Neural cell (in vitro differentiated cells): Measurements from ENCODE around the gene ZNF616. TPM values are rescaled to one million over a fixed set of nuclear protein-coding genes. Genes with fewer than 3 reads are reported as not detected.
"Not testable (repeated sequence)": the region's sequence is repeated elsewhere in the genome, so short reads cannot be mapped to it uniquely, and the experiment has no call there.

ENCODE experiments used
- H2AFZ ChIP-seq: fragments of 200-600, 300-800 bp; sonication (generic), shearing (Covaris generic); 2 replicates; pipeline ENCODE4 v1.6.0; 2014; ENCODE audit warnings: low read depth, mild to moderate bottlenecking, antibody characterized with exemption, low read length, moderate library complexity
- H3F3A ChIP-seq: fragments of 200-600 bp; shearing (Covaris generic); 2 replicates; pipeline ENCODE4 v1.6.1; 2016; ENCODE audit warnings: mild to moderate bottlenecking, moderate library complexity, mixed read lengths, antibody characterized with exemption, low read length; ENCODE audit not compliant: insufficient read depth, poor library complexity, severe bottlenecking
- H3K27ac ChIP-seq: fragments of 200-600, 300-800 bp; sonication (generic), shearing (Covaris generic); 2 replicates; pipeline ENCODE4 v1.5.1; 2014; ENCODE audit warnings: mild to moderate bottlenecking, low read length, moderate library complexity
- H3K27me3 ChIP-seq: fragments of 300-800, 200-600 bp; sonication (generic), shearing (Covaris generic); 2 replicates; pipeline ENCODE4 v1.6.0; 2014; ENCODE audit warnings: mild to moderate bottlenecking, low read depth, low read length, moderate library complexity; ENCODE audit not compliant: insufficient read depth
- H3K36me3 ChIP-seq: fragments of 300-800, 200-600 bp; sonication (generic), shearing (Covaris generic); 2 replicates; pipeline ENCODE4 v1.5.1; 2014; ENCODE audit warnings: mild to moderate bottlenecking, antibody characterized with exemption, low read length, moderate library complexity; ENCODE audit not compliant: insufficient read depth
- H3K4me2 ChIP-seq: fragments of 300-800, 200-600 bp; sonication (generic), shearing (Covaris generic); 2 replicates; pipeline ENCODE4 v1.6.0; 2014; ENCODE audit warnings: mild to moderate bottlenecking, low read length
- H3K4me3 ChIP-seq: fragments of 300-800, 200-600 bp; sonication (generic), shearing (Covaris generic); 2 replicates; pipeline ENCODE4 v1.5.1; 2014; ENCODE audit warnings: mild to moderate bottlenecking, low read length, moderate library complexity
- H3K79me2 ChIP-seq: fragments of 200-600 bp; shearing (Covaris generic); replicated peaks from 2 replicates; pipeline ENCODE4 v1.6.0; 2014; ENCODE audit warnings: mild to moderate bottlenecking, low read length, moderate library complexity; ENCODE audit not compliant: insufficient read depth
- H3K9ac ChIP-seq: fragments of 300-800, 200-600 bp; sonication (generic), shearing (Covaris generic); 2 replicates; pipeline ENCODE4 v1.6.1; 2016; ENCODE audit warnings: mild to moderate bottlenecking, low read length, mixed read lengths
- H3K9me2 ChIP-seq: fragments of 200-600 bp; shearing (Covaris generic); 2 replicates; pipeline ENCODE4 v1.6.1; 2016; ENCODE audit warnings: mild to moderate bottlenecking, low read length, mixed read lengths; ENCODE audit not compliant: insufficient read depth
- H3K9me3 ChIP-seq: fragments of 200-600, 300-800 bp; sonication (generic), shearing (Covaris generic); 2 replicates; pipeline ENCODE4 v1.6.1; 2016; ENCODE audit warnings: mild to moderate bottlenecking, mixed run types, low read length, moderate library complexity, mixed read lengths
- H4K20me1 ChIP-seq: fragments of 200-600 bp; shearing (Covaris generic); 2 replicates; pipeline ENCODE4 v1.6.1; 2016; ENCODE audit warnings: mild to moderate bottlenecking, mixed run types; ENCODE audit not compliant: insufficient read depth
- EP300 ChIP-seq: fragments of 450-650 bp; conservative IDR thresholded peaks from 2 replicates; pipeline ENCODE4 v1.6.1; 2014; ENCODE audit warnings: antibody characterized with exemption, mild to moderate bottlenecking, moderate library complexity; ENCODE audit not compliant: poor library complexity, severe bottlenecking
- EZH2 ChIP-seq: fragments of 200-600, 300-800 bp; shearing (Covaris generic), sonication (generic); IDR thresholded peaks from 2 replicates; pipeline ENCODE4 v1.6.1; 2014; ENCODE audit warnings: antibody characterized with exemption, low read length, borderline replicate concordance, mild to moderate bottlenecking; ENCODE audit not compliant: insufficient read depth, poor library complexity, severe bottlenecking
- MXI1 ChIP-seq: fragments of 450-650 bp; conservative IDR thresholded peaks from 2 replicates; pipeline ENCODE4 v1.6.1; 2014; ENCODE audit warnings: antibody characterized with exemption, mild to moderate bottlenecking; ENCODE audit not compliant: poor library complexity, severe bottlenecking
- POLR2AphosphoS5 ChIP-seq: IDR thresholded peaks from 2 replicates; pipeline ENCODE4 v1.6.1; 2012
- RAD21 ChIP-seq: fragments of 450-650 bp; conservative IDR thresholded peaks from 2 replicates; pipeline ENCODE4 v1.6.1; 2014; ENCODE audit warnings: antibody characterized with exemption, mild to moderate bottlenecking, moderate library complexity
- SMC3 ChIP-seq: fragments of 450-650 bp; conservative IDR thresholded peaks from 2 replicates; pipeline ENCODE4 v1.6.1; 2014; ENCODE audit warnings: antibody characterized with exemption, mild to moderate bottlenecking, moderate library complexity; ENCODE audit not compliant: poor library complexity
- TAF1 ChIP-seq: IDR thresholded peaks from 2 replicates; pipeline ENCODE4 v1.6.1; 2012; ENCODE audit warnings: low read depth
- polyA plus RNA-seq: library from polyadenylated mRNA; depleted of rRNA; stranded (reverse); fragments of >200 nt; gene quantifications from 2 replicates; pipeline ENCODE4 v1.2.3, GENCODE V29; 2014
- TF ChIP-seq, protein P1 (sequence below): fragments of 450-650 bp; IDR thresholded peaks from 2 replicates; pipeline ENCODE4 v1.5.1; 2014; ENCODE audit warnings: antibody characterized with exemption, mild to moderate bottlenecking, moderate library complexity; ENCODE audit not compliant: poor library complexity, severe bottlenecking
- TF ChIP-seq, protein P2 (sequence below): IDR thresholded peaks from 2 replicates; pipeline ENCODE4 v1.6.1; 2012; ENCODE audit warnings: borderline replicate concordance

The ZNF616 gene
- polyA plus RNA-seq, 1 donor from 2014 or later: 10.9 TPM

DNA sequence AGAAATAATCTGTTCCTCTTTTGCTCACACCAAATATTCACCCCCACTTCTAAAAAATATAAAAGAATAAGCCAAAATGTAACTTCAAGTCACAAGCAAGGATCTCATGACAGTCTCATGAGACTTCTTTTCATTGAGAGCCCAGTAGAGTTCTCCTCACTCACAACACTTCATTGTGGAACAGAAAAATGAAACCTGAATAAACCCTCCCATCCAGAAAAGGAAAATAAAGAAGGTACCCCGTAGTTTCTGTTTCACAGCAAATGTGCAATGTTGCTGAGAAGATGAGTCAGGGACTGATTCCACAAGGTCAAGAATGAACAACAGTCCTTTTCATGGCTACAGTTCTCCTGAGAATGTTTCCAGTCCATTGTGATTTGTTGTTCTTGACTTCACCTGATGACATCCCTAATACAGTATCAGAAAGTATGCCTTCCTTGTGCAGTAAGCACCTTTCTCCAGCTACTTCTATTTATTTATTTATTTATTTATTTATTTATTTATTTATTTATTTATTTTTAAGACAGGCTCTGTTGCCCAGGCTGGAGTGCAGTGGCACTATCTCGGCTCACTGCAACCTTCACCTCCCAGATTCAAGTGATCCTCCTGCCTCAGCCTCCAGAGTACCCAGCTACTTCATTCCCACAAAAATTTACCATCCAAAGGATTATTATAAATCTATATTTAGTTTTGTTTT lies 37.7 kb downstream of the ZNF616 start:
- no peaks in the 10 kb centered on the region for H3K79me2 ChIP-seq
- H3F3A ChIP-seq: no peaks in the 10 kb centered on the region
- no peaks in the 10 kb centered on the region for H4K20me1 ChIP-seq
- no peaks in the 10 kb centered on the region for H3K36me3 ChIP-seq
- H3K9me2 ChIP-seq: no peaks in the 10 kb centered on the region
- no peak overlapping the region for H3K9ac ChIP-seq
- H2AFZ ChIP-seq: no peak overlapping the region
- H3K9me3 ChIP-seq: peaks cover 3% of the 10 kb centered on the region
- no peaks in the 10 kb centered on the region for H3K27me3 ChIP-seq
- TF ChIP-seq SMC3 (no peak), EP300 (no peak), RAD21 (no peak), MXI1 (no peak), TAF1 (no peak), EZH2 (no peak), POLR2AphosphoS5 (no peak)
- TF ChIP-seq, protein P1, sequence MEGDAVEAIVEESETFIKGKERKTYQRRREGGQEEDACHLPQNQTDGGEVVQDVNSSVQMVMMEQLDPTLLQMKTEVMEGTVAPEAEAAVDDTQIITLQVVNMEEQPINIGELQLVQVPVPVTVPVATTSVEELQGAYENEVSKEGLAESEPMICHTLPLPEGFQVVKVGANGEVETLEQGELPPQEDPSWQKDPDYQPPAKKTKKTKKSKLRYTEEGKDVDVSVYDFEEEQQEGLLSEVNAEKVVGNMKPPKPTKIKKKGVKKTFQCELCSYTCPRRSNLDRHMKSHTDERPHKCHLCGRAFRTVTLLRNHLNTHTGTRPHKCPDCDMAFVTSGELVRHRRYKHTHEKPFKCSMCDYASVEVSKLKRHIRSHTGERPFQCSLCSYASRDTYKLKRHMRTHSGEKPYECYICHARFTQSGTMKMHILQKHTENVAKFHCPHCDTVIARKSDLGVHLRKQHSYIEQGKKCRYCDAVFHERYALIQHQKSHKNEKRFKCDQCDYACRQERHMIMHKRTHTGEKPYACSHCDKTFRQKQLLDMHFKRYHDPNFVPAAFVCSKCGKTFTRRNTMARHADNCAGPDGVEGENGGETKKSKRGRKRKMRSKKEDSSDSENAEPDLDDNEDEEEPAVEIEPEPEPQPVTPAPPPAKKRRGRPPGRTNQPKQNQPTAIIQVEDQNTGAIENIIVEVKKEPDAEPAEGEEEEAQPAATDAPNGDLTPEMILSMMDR: no peak
- TF ChIP-seq, protein P2, sequence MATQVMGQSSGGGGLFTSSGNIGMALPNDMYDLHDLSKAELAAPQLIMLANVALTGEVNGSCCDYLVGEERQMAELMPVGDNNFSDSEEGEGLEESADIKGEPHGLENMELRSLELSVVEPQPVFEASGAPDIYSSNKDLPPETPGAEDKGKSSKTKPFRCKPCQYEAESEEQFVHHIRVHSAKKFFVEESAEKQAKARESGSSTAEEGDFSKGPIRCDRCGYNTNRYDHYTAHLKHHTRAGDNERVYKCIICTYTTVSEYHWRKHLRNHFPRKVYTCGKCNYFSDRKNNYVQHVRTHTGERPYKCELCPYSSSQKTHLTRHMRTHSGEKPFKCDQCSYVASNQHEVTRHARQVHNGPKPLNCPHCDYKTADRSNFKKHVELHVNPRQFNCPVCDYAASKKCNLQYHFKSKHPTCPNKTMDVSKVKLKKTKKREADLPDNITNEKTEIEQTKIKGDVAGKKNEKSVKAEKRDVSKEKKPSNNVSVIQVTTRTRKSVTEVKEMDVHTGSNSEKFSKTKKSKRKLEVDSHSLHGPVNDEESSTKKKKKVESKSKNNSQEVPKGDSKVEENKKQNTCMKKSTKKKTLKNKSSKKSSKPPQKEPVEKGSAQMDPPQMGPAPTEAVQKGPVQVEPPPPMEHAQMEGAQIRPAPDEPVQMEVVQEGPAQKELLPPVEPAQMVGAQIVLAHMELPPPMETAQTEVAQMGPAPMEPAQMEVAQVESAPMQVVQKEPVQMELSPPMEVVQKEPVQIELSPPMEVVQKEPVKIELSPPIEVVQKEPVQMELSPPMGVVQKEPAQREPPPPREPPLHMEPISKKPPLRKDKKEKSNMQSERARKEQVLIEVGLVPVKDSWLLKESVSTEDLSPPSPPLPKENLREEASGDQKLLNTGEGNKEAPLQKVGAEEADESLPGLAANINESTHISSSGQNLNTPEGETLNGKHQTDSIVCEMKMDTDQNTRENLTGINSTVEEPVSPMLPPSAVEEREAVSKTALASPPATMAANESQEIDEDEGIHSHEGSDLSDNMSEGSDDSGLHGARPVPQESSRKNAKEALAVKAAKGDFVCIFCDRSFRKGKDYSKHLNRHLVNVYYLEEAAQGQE: no peak
- no peak overlapping the region for H3K4me3 ChIP-seq
- no peak overlapping the region for H3K4me2 ChIP-seq
- H3K27ac ChIP-seq: no peak overlapping the region

DNA sequence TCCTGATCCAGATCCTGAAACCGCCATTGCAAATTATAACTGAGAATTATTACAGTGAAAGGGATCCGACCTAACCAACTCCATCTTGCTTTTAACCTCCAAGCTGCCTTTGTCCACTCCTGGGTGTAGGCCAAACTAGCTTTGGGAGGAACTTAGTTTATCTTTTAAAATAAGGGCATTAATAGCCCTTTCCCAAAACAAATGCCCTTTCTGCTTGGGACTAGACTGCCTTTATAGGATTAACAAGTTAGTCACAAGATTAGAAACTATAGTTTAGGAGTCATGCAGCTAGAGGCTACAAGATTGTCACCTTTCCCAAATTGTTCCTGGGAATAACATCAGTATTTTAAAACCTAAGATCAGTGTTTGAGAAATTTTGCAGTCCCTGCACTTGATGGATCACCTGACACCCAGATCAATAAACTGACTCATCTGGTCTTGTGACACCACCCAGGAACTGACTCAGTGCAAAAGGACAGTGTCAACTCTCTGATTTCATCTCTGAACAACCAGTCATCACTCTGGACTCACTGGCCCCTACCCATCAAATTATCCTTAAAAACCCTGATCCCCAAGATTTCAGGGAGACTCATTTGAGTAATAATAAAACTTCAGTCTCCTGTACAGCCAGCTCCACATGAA lies 40.1 kb downstream of the ZNF616 start:
- no peaks in the 10 kb centered on the region for H3K79me2 ChIP-seq
- peaks cover 5% of the 10 kb centered on the region for H3F3A ChIP-seq
- no peak overlapping the region for H3K27ac ChIP-seq
- no peaks in the 10 kb centered on the region for H3K27me3 ChIP-seq
- H3K4me2 ChIP-seq: no peak overlapping the region
- H2AFZ ChIP-seq: no peak overlapping the region
- no peak overlapping the region for H3K4me3 ChIP-seq
- TF ChIP-seq MXI1 (no peak), TAF1 (no peak), EZH2 (no peak), EP300 (no peak), POLR2AphosphoS5 (no peak)
- TF ChIP-seq, protein P1: no peak
- no peaks in the 10 kb centered on the region for H3K9me2 ChIP-seq
- no peaks in the 10 kb centered on the region for H4K20me1 ChIP-seq
- H3K9ac ChIP-seq: no peak overlapping the region
- H3K9me3 ChIP-seq: no peaks in the 10 kb centered on the region
- no peaks in the 10 kb centered on the region for H3K36me3 ChIP-seq

DNA sequence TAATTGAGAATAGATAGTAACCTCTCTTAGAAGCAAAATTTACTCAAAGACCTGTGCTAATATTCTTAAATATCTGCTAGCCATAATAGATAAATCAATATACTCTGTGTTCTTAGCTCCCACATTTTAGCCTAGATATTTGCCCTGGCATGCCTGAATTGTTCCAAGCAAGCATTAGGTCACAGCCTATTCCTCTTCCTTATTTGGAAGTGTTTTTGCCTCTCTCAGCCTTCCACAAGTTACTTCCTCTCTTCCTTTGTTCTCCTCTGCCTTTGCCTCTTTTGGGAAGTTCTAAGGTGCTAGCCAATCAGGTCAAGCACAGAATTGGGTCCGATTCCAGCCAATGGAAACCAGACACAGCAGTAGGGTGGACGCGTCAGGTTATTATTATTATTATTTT lies 43.3 kb downstream of the ZNF616 start:
- H3K4me2 ChIP-seq, H3K36me3 ChIP-seq, H3K27me3 ChIP-seq, H3K9me3 ChIP-seq, H3K9me2 ChIP-seq, H3K9ac ChIP-seq, H3F3A ChIP-seq, H3K27ac ChIP-seq, H4K20me1 ChIP-seq, H2AFZ ChIP-seq: not testable (repeated sequence)
- Histone ChIP-seq H3K79me2 (peaks cover 24% of the 10 kb centered on the region), H3K4me3 (peak overlapping the region; percentile 86)
